Kidney glomerular epithelial cell (primary cell): ENCODE results near the gene ADGRL1.
"Not testable (repeated sequence)": the region's sequence is repeated elsewhere in the genome, so short reads cannot be mapped to it uniquely, and the experiment has no call there.

Experiments
- DNase-seq: peaks from one replicate; lab custom pipeline; 2025; lab: John Stamatoyannopoulos, UW

Gene ADGRL1

GRCh38 chr19:14205452-14206287 lies at the start of gene ADGRL1:
ADGRL1 (minus strand) TSS chr19:14206169; CDS start chr19:14183602, 22,567 bp downstream.
- DNase-seq: not testable (repeated sequence)

GRCh38 chr19:14255316-14255715 lies 49.3 kb upstream of the ADGRL1 start:
- not testable (repeated sequence) for DNase-seq

GRCh38 chr19:14253822-14254599 lies 48.0 kb upstream of the ADGRL1 start:
- not testable (repeated sequence) for DNase-seq

- DNase-seq: not testable (repeated sequence)
Measured at GRCh38 chr19:14252136-14252535, 46.2 kb upstream of the ADGRL1 start.

- DNase-seq: no peak
Measured at GRCh38 chr19:14250870-14251269, 44.9 kb upstream of the ADGRL1 start.

- DNase-seq: not testable (repeated sequence)
Measured at GRCh38 chr19:14250315-14250714, 44.3 kb upstream of the ADGRL1 start.

GRCh38 chr19:14249891-14250290 lies 43.9 kb upstream of the ADGRL1 start:
- not testable (repeated sequence) for DNase-seq

GRCh38 chr19:14249012-14249754 lies 43.2 kb upstream of the ADGRL1 start:
- not testable (repeated sequence) for DNase-seq

- DNase-seq: no peak
Measured at GRCh38 chr19:14248578-14249011, 42.6 kb upstream of the ADGRL1 start.

- DNase-seq: not testable (repeated sequence)
Measured at GRCh38 chr19:14247548-14248471, 41.8 kb upstream of the ADGRL1 start.

- not testable (repeated sequence) for DNase-seq
Measured at GRCh38 chr19:14247205-14247547, 41.2 kb upstream of the ADGRL1 start.

GRCh38 chr19:14244393-14244792 lies 38.4 kb upstream of the ADGRL1 start:
- not testable (repeated sequence) for DNase-seq

- DNase-seq: not testable (repeated sequence)
Measured at GRCh38 chr19:14243718-14244117, 37.7 kb upstream of the ADGRL1 start.

GRCh38 chr19:14237014-14237941 lies 31.3 kb upstream of the ADGRL1 start:
- DNase-seq: no peak

GRCh38 chr19:14232945-14233344 lies 27.0 kb upstream of the ADGRL1 start:
- DNase-seq: not testable (repeated sequence)

- DNase-seq: not testable (repeated sequence)
Measured at GRCh38 chr19:14228446-14229071, 22.6 kb upstream of the ADGRL1 start.

GRCh38 chr19:14226498-14226897 lies 20.5 kb upstream of the ADGRL1 start:
- not testable (repeated sequence) for DNase-seq

- DNase-seq: no peak
Measured at GRCh38 chr19:14222886-14223285, 16.9 kb upstream of the ADGRL1 start.

- peak; percentile 54 for DNase-seq
Measured at GRCh38 chr19:14221345-14221744, 15.4 kb upstream of the ADGRL1 start.
